ENCODE measurements around the gene PIGX.

DNA sequence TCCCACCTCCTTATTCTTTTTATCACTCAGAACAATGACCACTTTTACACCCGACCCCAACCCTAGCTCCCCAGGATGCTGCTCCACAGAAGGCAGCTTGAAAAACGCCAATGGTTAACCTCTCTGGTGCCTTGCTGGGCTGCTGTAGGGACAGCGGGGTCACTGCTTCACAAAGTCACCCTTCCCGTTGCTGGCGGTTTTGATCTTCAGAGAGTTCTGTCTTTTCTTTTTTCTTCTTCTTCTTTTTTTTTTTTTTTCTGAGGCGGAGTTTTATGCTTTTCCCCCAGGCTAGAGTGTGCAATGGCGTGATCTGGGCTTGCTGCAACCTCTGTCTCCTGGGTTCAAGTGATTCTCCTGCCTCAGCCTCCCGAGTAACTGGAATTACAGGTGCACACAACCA is 20.8 kb upstream of the PIGX start:
- TF ChIP-seq, protein P1, sequence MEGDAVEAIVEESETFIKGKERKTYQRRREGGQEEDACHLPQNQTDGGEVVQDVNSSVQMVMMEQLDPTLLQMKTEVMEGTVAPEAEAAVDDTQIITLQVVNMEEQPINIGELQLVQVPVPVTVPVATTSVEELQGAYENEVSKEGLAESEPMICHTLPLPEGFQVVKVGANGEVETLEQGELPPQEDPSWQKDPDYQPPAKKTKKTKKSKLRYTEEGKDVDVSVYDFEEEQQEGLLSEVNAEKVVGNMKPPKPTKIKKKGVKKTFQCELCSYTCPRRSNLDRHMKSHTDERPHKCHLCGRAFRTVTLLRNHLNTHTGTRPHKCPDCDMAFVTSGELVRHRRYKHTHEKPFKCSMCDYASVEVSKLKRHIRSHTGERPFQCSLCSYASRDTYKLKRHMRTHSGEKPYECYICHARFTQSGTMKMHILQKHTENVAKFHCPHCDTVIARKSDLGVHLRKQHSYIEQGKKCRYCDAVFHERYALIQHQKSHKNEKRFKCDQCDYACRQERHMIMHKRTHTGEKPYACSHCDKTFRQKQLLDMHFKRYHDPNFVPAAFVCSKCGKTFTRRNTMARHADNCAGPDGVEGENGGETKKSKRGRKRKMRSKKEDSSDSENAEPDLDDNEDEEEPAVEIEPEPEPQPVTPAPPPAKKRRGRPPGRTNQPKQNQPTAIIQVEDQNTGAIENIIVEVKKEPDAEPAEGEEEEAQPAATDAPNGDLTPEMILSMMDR (IDR thresholded peaks at IDR 0.05; ENCODE audit: poor library complexity, severe bottlenecking): no peak
- no peak for TF ChIP-seq TAF1 (IDR thresholded peaks at IDR 0.05; ENCODE audit: low read depth)
- TF ChIP-seq SMC3 (conservative IDR thresholded peaks at IDR 0.05; ENCODE audit: poor library complexity): no peak
- no peak for TF ChIP-seq EZH2 (IDR thresholded peaks at IDR 0.05; ENCODE audit: borderline replicate concordance, insufficient read depth, low read length, poor library complexity, severe bottlenecking)
- no peak for TF ChIP-seq MXI1 (conservative IDR thresholded peaks at IDR 0.05; ENCODE audit: poor library complexity, severe bottlenecking)
- no peak for TF ChIP-seq REST (IDR thresholded peaks at IDR 0.05; ENCODE audit: borderline replicate concordance)
- TF ChIP-seq EP300 (conservative IDR thresholded peaks at IDR 0.05; ENCODE audit: poor library complexity, severe bottlenecking): no peak

All from neural cell (in vitro differentiated cells).